Suprapubic skin (tissue), 4 donors: ENCODE data around the gene C1orf21. TPM values are rescaled to one million over a fixed set of nuclear protein-coding genes. Genes with fewer than 3 reads are reported as not detected.
A peak's percentile ranks its signal among the peaks of the same experiment; 100 is the strongest.

Experiments used
- DNase-seq, 2 donors: peaks; one replicate each; pipeline ENCODE4 v3.0.0-alpha.2; 2019; ENCODE audit warnings: low spot score in 2 of 2
- H3K27ac ChIP-seq: fragments of 200-600 bp; sonication (generic); one replicate; pipeline ENCODE4 v1.5.1; 2019
- H3K27me3 ChIP-seq: fragments of 200-600 bp; sonication (generic); one replicate; pipeline ENCODE4 v1.5.1; 2019
- H3K36me3 ChIP-seq: fragments of 200-600 bp; sonication (generic); one replicate; pipeline ENCODE4 v1.5.1; 2019
- H3K4me1 ChIP-seq: fragments of 200-600 bp; sonication (generic); one replicate; pipeline ENCODE4 v1.5.1; 2019
- H3K4me3 ChIP-seq: fragments of 200-600 bp; sonication (generic); one replicate; pipeline ENCODE4 v1.5.1; 2019; ENCODE audit warnings: mild to moderate bottlenecking
- H3K9me3 ChIP-seq: fragments of 200-600 bp; sonication (generic); one replicate; pipeline ENCODE4 v1.5.1; 2019
- CTCF ChIP-seq, 2 donors: fragments of 200-600 bp in 1 of 2; fragments of 450-650 bp in 1 of 2; sonication (generic) in 1 of 2; IDR thresholded peaks; one replicate each; pipeline ENCODE4 v1.5.1; 2016 to 2019; ENCODE audit warnings: antibody characterized with exemption in 2 of 2, mild to moderate bottlenecking in 1 of 2, moderate library complexity in 1 of 2
- EP300 ChIP-seq: sonication (generic); formaldehyde crosslinking; IDR thresholded peaks from one replicate; pipeline ENCODE4 v1.6.1; 2017; ENCODE audit warnings: antibody characterized with exemption
- POLR2A ChIP-seq, 2 donors: fragments of 450-650 bp; IDR thresholded peaks; one replicate each; pipeline ENCODE4 v1.6.1; 2017; ENCODE audit warnings: antibody characterized with exemption in 2 of 2, mild to moderate bottlenecking in 2 of 2, moderate library complexity in 2 of 2
- POLR2AphosphoS5 ChIP-seq, 3 donors: sonication (generic); formaldehyde crosslinking; IDR thresholded peaks; one replicate each; pipeline ENCODE4 v1.6.1; 2017; ENCODE audit warnings: antibody characterized with exemption in 3 of 3
- WGBS: methylation state at CpG from one replicate; pipeline ENCODE4 v1.1.5; 2018; 5-methylcytosine and 5-hydroxymethylcytosine counted together
- total RNA-seq, 4 donors: library from RNA; depleted of rRNA; stranded (reverse); fragments of >200 nt; gene quantifications; one replicate each; pipeline ENCODE4 v1.1.0, GENCODE V29; 2016

The C1orf21 gene
- total RNA-seq, 4 donors from 2014 or later: 73.0 to 95.7 (median 79.2) TPM

- H3K27ac ChIP-seq: no peak overlapping the region
- 79% methylated on average over 1 of the region's 1 CpG for WGBS
Observed at GRCh38 chr1:184463680-184464079, 76.9 kb downstream of the C1orf21 start.

GRCh38 chr1:184464757-184465156 is 77.9 kb downstream of the C1orf21 start:
- H3K27ac ChIP-seq: no peak overlapping the region
- DNase-seq: no peak
- no peaks in the 10 kb centered on the region for H3K9me3 ChIP-seq
- no peaks in the 10 kb centered on the region for H3K27me3 ChIP-seq
- H3K4me1 ChIP-seq: peaks cover 14% of the 10 kb centered on the region
- TF ChIP-seq POLR2AphosphoS5 (IDR thresholded peaks at IDR 0.05): no peak
- WGBS: 100% methylated on average over 4 of the region's 4 CpGs
- H3K36me3 ChIP-seq: no peaks in the 10 kb centered on the region
- H3K4me3 ChIP-seq: no peak overlapping the region

More at GRCh38 chr1:184463680-184464079, 76.9 kb downstream of the C1orf21 start:
- DNase-seq: no peak
- TF ChIP-seq POLR2A (IDR thresholded peaks at IDR 0.05) (no peak), POLR2AphosphoS5 (IDR thresholded peaks at IDR 0.05) (no peak), EP300 (no peak), CTCF (IDR thresholded peaks at IDR 0.05) (no peak)
- Histone ChIP-seq H3K4me1 (peaks cover 17% of the 10 kb centered on the region), H3K9me3 (no peaks in the 10 kb centered on the region), H3K27me3 (no peaks in the 10 kb centered on the region), H3K4me3 (no peak overlapping the region), H3K36me3 (no peaks in the 10 kb centered on the region)

- no peak overlapping the region for H3K4me3 ChIP-seq
- H3K27ac ChIP-seq: no peak overlapping the region
- H3K36me3 ChIP-seq: no peaks in the 10 kb centered on the region
- H3K4me1 ChIP-seq: peaks cover 14% of the 10 kb centered on the region
- no peaks in the 10 kb centered on the region for H3K27me3 ChIP-seq
- DNase-seq: no peak
- 78% methylated on average over 7 of the region's 7 CpGs for WGBS
- peak in 1 of 2 donors; percentile 44 for TF ChIP-seq CTCF (IDR thresholded peaks at IDR 0.05)
- TF ChIP-seq POLR2AphosphoS5 (IDR thresholded peaks at IDR 0.05): no peak
- no peak for TF ChIP-seq EP300
- H3K9me3 ChIP-seq: no peaks in the 10 kb centered on the region
Observed at GRCh38 chr1:184465489-184466146, 78.8 kb downstream of the C1orf21 start.

- H3K4me1 ChIP-seq: peaks cover 14% of the 10 kb centered on the region
- no peak for DNase-seq
- H3K4me3 ChIP-seq: no peak overlapping the region
- no peaks in the 10 kb centered on the region for H3K9me3 ChIP-seq
- no peak for TF ChIP-seq EP300
- no peak for TF ChIP-seq POLR2A (IDR thresholded peaks at IDR 0.05)
- no peak for TF ChIP-seq CTCF (IDR thresholded peaks at IDR 0.05)
- TF ChIP-seq POLR2AphosphoS5 (IDR thresholded peaks at IDR 0.05): no peak
- no peak overlapping the region for H3K27ac ChIP-seq
- H3K27me3 ChIP-seq: no peaks in the 10 kb centered on the region
- H3K36me3 ChIP-seq: no peaks in the 10 kb centered on the region
Observed at GRCh38 chr1:184467295-184467694, 80.5 kb downstream of the C1orf21 start.

- no peak for TF ChIP-seq POLR2AphosphoS5 (IDR thresholded peaks at IDR 0.05)
- TF ChIP-seq POLR2A (IDR thresholded peaks at IDR 0.05): no peak
- TF ChIP-seq EP300: no peak
- TF ChIP-seq CTCF (IDR thresholded peaks at IDR 0.05): no peak
- no peak overlapping the region for H3K27ac ChIP-seq
Observed at GRCh38 chr1:184469396-184469795, 82.6 kb downstream of the C1orf21 start.

GRCh38 chr1:184471686-184472085 is 84.9 kb downstream of the C1orf21 start:
- 67% methylated on average over 5 of the region's 5 CpGs for WGBS
- Histone ChIP-seq H3K4me3 (no peak overlapping the region), H3K4me1 (peaks cover 18% of the 10 kb centered on the region), H3K36me3 (no peaks in the 10 kb centered on the region), H3K27ac (peak overlapping the region; percentile 32), H3K9me3 (no peaks in the 10 kb centered on the region), H3K27me3 (no peaks in the 10 kb centered on the region)
- TF ChIP-seq CTCF (IDR thresholded peaks at IDR 0.05) (no peak), POLR2AphosphoS5 (IDR thresholded peaks at IDR 0.05) (no peak), POLR2A (IDR thresholded peaks at IDR 0.05) (no peak), EP300 (no peak)
- DNase-seq: no peak

More at GRCh38 chr1:184469396-184469795, 82.6 kb downstream of the C1orf21 start:
- WGBS: 70% methylated on average over 1 of the region's 1 CpG
- no peaks in the 10 kb centered on the region for H3K27me3 ChIP-seq
- no peaks in the 10 kb centered on the region for H3K9me3 ChIP-seq
- H3K4me3 ChIP-seq: no peak overlapping the region
- no peaks in the 10 kb centered on the region for H3K36me3 ChIP-seq
- no peak for DNase-seq
- H3K4me1 ChIP-seq: peaks cover 18% of the 10 kb centered on the region
